BE2C (cell line): Measurements from ENCODE around the gene BRIP1.

ENCODE experiments used
- DNase-seq: peaks from one replicate; pipeline ENCODE4 v3.0.0-alpha.2; 2020
- H3K27me3 ChIP-seq: fragments of 250-450 bp; sonication (Bioruptor Pico); 2 replicates; pipeline ENCODE4 v1.5.1; 2020; ENCODE audit warnings: mild to moderate bottlenecking
- H3K36me3 ChIP-seq: fragments of 250-450 bp; sonication (Bioruptor Pico); 2 replicates; pipeline ENCODE4 v1.5.1; 2020; ENCODE audit warnings: mild to moderate bottlenecking
- H3K4me1 ChIP-seq: fragments of 250-450 bp; sonication (Bioruptor Pico); 2 replicates; pipeline ENCODE4 v1.5.1; 2020
- H3K4me3 ChIP-seq: 2 replicates; pipeline ENCODE4 v1.5.1; 2011; ENCODE audit warnings: low read depth, low read length
- H3K9me3 ChIP-seq: fragments of 250-450 bp; sonication (Bioruptor Pico); 2 replicates; pipeline ENCODE4 v1.5.1; 2020
- CTCF ChIP-seq: IDR thresholded peaks from 2 replicates; pipeline ENCODE4 v1.5.1; 2012; ENCODE audit warnings: mild to moderate bottlenecking, low read depth, low read length

The BRIP1 gene

GRCh38 chr17:61846761-61847375 is 16.5 kb downstream of the BRIP1 start:
- Histone ChIP-seq H3K4me3 (no peak overlapping the region), H3K36me3 (peaks cover 23% of the 10 kb centered on the region), H3K4me1 (no peaks in the 10 kb centered on the region), H3K9me3 (no peaks in the 10 kb centered on the region), H3K27me3 (no peaks in the 10 kb centered on the region)
- DNase-seq, result no peak
- TF ChIP-seq CTCF, result no peak

- no peaks in the 10 kb centered on the region for H3K27me3 ChIP-seq
- TF ChIP-seq CTCF, result no peak
- H3K4me1 ChIP-seq, result no peaks in the 10 kb centered on the region
- H3K9me3 ChIP-seq, result no peaks in the 10 kb centered on the region
- peaks cover 21% of the 10 kb centered on the region for H3K36me3 ChIP-seq
- no peak overlapping the region for H3K4me3 ChIP-seq
- DNase-seq, result no peak
Measured at GRCh38 chr17:61846088-61846487, 17.2 kb downstream of the BRIP1 start.

GRCh38 chr17:61843435-61843834 is 19.9 kb downstream of the BRIP1 start:
- H3K27me3 ChIP-seq, result no peaks in the 10 kb centered on the region
- no peak for TF ChIP-seq CTCF
- no peaks in the 10 kb centered on the region for H3K4me1 ChIP-seq
- no peak overlapping the region for H3K4me3 ChIP-seq
- peaks cover 21% of the 10 kb centered on the region for H3K36me3 ChIP-seq
- no peaks in the 10 kb centered on the region for H3K9me3 ChIP-seq
- DNase-seq, result no peak

DNA sequence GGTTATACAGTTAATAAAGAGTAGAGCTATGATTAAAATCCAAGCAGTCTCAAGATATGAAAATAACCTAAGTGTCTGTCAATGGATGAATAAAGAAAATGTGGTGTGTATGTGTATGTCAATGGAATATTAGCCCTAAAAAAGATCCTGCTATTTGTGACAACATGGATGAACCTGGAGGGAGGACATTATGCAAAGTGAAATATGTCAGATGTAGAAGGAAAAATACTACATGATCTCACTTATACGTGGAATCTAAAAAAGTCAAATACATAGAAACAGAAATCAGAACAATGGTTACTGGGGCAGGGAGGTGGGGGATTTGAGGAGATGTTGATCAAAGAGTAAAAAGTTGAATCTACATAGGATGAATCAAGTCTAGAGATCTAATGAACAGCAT is 20.4 kb downstream of the BRIP1 start:
- H3K36me3 ChIP-seq, result peaks cover 21% of the 10 kb centered on the region
- no peak for DNase-seq
- no peaks in the 10 kb centered on the region for H3K27me3 ChIP-seq
- no peak overlapping the region for H3K4me3 ChIP-seq
- no peaks in the 10 kb centered on the region for H3K9me3 ChIP-seq
- no peak for TF ChIP-seq CTCF
- H3K4me1 ChIP-seq, result no peaks in the 10 kb centered on the region

- H3K4me1 ChIP-seq, result no peaks in the 10 kb centered on the region
- H3K9me3 ChIP-seq, result no peaks in the 10 kb centered on the region
- H3K36me3 ChIP-seq, result peaks cover 10% of the 10 kb centered on the region
- no peak for TF ChIP-seq CTCF
- H3K4me3 ChIP-seq, result no peak overlapping the region
- no peak for DNase-seq
- H3K27me3 ChIP-seq, result no peaks in the 10 kb centered on the region
Measured at GRCh38 chr17:61839300-61839786, 24.0 kb downstream of the BRIP1 start.

DNA sequence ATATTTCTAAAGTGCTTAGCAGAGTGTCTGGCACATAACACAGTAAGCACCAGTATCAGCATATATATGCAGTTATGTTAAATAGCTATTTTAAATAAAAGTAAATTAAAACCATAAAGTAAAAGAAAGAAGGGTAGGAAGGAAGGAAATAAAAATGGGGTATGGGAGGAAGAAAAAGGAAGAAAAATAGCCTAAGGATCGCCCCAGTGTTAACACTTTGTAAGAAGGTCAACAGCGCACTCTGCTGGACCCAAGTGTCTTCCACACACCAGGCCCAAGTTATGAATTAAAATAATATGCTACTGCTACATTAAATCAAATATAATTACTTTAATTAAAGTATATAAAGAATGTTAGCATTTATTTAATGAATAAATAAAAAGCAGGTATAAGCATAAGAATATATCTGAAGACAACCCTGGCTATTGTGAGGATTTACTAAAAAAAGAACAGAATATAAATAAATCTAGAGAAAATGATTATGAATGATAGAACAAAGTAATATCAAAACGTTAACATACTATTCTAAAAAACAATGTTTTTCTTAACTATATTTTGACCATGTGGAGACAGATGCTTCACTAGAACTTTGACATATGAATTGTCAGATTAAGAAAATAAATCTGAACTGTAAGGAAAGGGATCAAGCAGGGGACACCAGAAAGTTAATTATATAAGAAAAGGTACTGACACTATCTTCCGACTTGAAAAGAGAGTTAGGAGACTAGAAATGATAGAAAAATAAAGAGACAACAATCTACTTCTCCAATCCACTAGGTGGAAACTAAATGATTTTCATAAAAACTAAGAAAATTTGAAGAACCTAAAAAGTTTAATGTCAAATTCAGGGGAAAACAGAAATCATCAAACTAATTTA is 25.9 kb downstream of the BRIP1 start:
- Histone ChIP-seq H3K4me3 (no peak overlapping the region), H3K4me1 (no peaks in the 10 kb centered on the region), H3K27me3 (no peaks in the 10 kb centered on the region), H3K9me3 (no peaks in the 10 kb centered on the region), H3K36me3 (no peaks in the 10 kb centered on the region; the same call in 1 of the 2 replicates)
- DNase-seq, result peak; percentile 79
- peak; percentile 89 for TF ChIP-seq CTCF
